Activated CD4-positive, alpha-beta memory T cell treated with anti-CD3 and anti-CD28 coated beads, Interleukin-2, amount 10 ng/mL, durations not matched to agents 7 days and 5 days (primary cell): ENCODE measurements around the gene SFXN5. TPM values are rescaled to one million over a fixed set of nuclear protein-coding genes. Genes with fewer than 3 reads are reported as not detected.

Experiments
- CTCF ChIA-PET: fragments of 350-600 bp; sonication (Branson Sonifier 250); formaldehyde crosslinking; loops from one replicate; lab custom pipeline; 2021; ENCODE audit warnings: antibody characterized with exemption, inconsistent platforms; lab: Charles Lee
- POLR2A ChIA-PET: fragments of 350-600 bp; sonication (Branson Sonifier 250); formaldehyde crosslinking; loops from one replicate; lab custom pipeline; 2021; ENCODE audit warnings: antibody characterized with exemption; lab: Charles Lee
- DNase-seq: peaks from one replicate; pipeline ENCODE4 v3.0.0-alpha.2; 2020
- H3K27ac Mint-ChIP-seq: one replicate; pipeline ENCODE4 v1.8.0; 2021; ENCODE audit warnings: mild to moderate bottlenecking, mixed read lengths
- H3K27me3 Mint-ChIP-seq: one replicate; pipeline ENCODE4 v1.8.0; 2021; ENCODE audit warnings: mixed read lengths
- H3K36me3 Mint-ChIP-seq: one replicate; pipeline ENCODE4 v1.8.0; 2021; ENCODE audit warnings: low read depth, mixed read lengths
- H3K4me1 Mint-ChIP-seq: one replicate; pipeline ENCODE4 v1.8.0; 2021; ENCODE audit warnings: mixed read lengths
- H3K4me3 Mint-ChIP-seq: one replicate; pipeline ENCODE4 v1.8.0; 2021; ENCODE audit warnings: mild to moderate bottlenecking, mixed read lengths
- H3K9me3 Mint-ChIP-seq: one replicate; pipeline ENCODE4 v1.8.0; 2021; ENCODE audit warnings: mixed read lengths
- total RNA-seq, 2 experiments: library from RNA; stranded (reverse); gene quantifications; one replicate each; pipeline ENCODE4 v1.2.3, GENCODE V29; 2021

The SFXN5 gene
- total RNA-seq, 2 experiments from 2014 or later, result 4.3 to 6.1 TPM

DNA sequence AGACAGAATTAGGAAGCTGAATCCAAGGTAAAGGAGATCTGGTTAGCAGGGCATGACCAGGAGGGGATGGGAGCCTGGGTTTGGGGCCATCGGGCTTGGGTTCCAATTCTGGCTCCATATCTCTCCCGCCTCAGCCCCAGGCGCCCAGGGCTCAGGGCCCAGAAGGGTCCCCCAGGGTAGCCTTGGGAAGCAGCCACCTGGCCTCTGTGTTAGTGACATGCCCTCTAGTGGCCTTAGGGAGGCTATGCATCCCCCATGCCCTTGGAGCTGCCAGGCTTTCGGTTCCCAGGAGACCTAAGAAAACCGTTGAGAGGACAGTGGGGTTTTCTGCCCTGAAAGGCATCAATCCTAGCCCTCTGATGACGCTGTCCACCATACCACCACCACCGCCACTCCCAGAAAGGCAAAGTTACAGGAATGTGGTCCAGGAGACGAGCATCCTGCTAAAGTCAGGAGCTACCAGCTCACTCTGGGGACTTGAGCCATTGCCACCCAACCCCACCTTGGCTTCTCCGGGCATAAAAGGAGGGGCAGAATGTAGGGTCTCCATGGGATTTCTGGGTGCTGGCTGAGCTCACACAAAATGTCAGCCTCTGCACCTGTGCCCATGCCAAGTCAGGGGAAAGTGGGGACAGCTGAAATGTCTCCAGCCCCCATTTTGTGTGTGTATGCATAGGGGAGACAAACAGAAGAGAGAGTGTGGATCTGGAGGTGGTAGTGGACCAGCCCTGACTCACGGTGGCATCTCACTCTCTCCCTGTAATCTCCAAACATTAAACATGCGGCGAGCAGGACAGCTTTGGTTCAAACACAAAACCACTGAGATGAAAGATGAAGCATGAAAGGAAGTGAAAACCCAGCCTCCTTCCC is 97.7 kb downstream of the SFXN5 start:
- DNase-seq, result peak; percentile 54
- POLR2A ChIA-PET, result interaction anchor here (1.1 kb wide), 1 partner anchor 80 kb away, joined by 8 read pairs; no protein-coding TSS in a partner anchor
- Mint-ChIP-seq H3K36me3 (no peaks in the 10 kb centered on the region), H3K4me1 (no peaks in the 10 kb centered on the region), H3K27me3 (peaks cover 22% of the 10 kb centered on the region), H3K4me3 (no peak overlapping the region), H3K27ac (no peak overlapping the region), H3K9me3 (no peaks in the 10 kb centered on the region)
- CTCF ChIA-PET, result interaction anchor here (0.7 to 6.0 kb wide), 23 partner anchors 10 to 203 kb away, joined by 3 to 171 read pairs (median 4); partner anchors contain the start of genes EMX1 and SPR

DNA sequence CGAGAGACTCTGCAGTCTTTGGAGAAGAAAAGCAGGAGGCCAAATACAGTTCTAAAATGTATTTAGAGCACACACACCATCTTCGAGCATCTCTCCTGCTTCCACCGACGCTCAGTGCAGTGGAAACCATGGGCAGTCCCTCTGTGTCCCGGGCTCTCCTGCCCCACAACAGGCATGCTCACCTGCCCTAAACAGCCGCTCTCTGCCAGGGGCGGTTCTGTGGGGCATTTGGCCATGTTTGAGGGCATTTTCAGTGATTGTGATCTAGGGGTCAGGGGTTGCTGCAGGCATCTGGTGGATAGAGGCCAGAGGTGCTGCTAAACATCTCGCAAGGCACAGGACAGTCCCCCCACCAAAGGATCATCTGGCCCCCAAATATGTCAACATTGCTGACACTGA is 98.4 kb downstream of the SFXN5 start:
- H3K27me3 Mint-ChIP-seq, result peaks cover 22% of the 10 kb centered on the region
- H3K9me3 Mint-ChIP-seq, result no peaks in the 10 kb centered on the region
- ChIA-PET POLR2A (interaction anchor here (1.1 kb wide), 1 partner anchor 80 kb away, joined by 8 read pairs; no protein-coding TSS in a partner anchor), CTCF (interaction anchor here (1.0 to 6.0 kb wide), 16 partner anchors 11 to 109 kb away, joined by 3 to 171 read pairs (median 4); partner anchors contain the start of genes EMX1 and SPR)
- no peak overlapping the region for H3K27ac Mint-ChIP-seq
- H3K36me3 Mint-ChIP-seq, result no peaks in the 10 kb centered on the region
- no peak for DNase-seq
- H3K4me1 Mint-ChIP-seq, result no peaks in the 10 kb centered on the region
- no peak overlapping the region for H3K4me3 Mint-ChIP-seq

DNA sequence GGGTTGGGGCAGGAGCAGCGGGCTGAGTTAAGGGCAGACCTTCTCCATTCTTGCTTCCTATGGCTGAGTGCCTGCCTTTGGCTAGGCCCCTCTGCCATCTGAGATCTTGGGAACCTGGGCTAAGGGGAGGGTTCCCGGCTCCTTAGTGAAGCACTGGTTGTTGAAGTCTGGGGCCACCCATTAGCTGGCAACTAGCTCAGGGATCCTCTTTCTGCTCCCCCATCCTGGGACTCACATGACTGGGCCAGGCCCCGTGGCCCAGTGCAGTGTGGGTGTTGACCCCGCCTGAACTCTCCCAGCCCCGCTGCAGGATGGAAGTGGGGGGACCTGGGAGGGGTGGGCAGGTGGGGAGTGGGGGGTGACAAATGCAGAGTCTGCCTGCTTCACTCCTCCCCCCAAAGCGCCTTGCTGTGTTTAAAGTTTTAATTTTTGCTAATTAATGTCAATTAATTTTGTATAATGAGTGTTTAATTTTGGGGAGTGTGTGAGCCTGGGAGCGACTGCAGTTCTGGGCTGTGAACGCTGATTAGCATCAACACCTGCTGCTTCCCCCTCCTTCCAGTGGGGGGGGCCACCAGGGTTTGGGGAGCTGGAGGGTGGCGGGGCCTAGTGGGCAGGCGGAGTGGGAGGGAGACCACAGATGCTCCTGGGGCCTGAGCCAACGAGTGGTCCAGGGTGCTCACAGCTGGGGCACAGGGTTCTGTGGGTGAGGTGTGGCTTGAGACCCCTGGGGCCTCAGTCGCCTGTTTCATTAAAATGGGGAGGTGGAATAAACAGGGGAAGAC is 99.0 kb downstream of the SFXN5 start:
- H3K27me3 Mint-ChIP-seq, result peaks cover 22% of the 10 kb centered on the region
- no peak for DNase-seq
- CTCF ChIA-PET, result interaction anchor here (1.2 to 6.0 kb wide), 7 partner anchors 18 to 108 kb away, joined by 3 to 171 read pairs (median 5); no protein-coding TSS in a partner anchor
- no peak overlapping the region for H3K27ac Mint-ChIP-seq
- no peak overlapping the region for H3K4me3 Mint-ChIP-seq
- no peaks in the 10 kb centered on the region for H3K4me1 Mint-ChIP-seq
- H3K36me3 Mint-ChIP-seq, result no peaks in the 10 kb centered on the region
- H3K9me3 Mint-ChIP-seq, result no peaks in the 10 kb centered on the region
- POLR2A ChIA-PET, result no interaction called here

DNA sequence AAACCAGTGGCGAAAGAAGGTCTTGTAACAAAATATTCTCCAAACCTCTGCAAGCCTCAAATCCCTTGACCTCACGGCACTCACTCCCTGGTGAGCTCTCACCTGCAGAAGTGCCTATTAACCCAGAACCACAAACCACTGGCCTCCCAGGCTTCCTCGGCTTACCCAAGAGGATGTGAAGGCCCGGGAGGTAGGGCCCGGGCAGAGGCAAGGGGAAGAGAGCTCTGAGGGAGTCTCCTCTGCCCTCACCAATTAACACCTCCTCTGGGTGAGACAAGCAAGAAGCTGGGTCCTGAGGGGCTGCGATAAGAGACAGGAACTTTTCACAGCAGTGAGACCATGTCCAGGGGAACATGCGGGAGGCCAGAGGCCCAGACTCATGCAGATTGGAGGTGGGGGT is 100.5 kb downstream of the SFXN5 start:
- POLR2A ChIA-PET, result no interaction called here
- DNase-seq, result no peak

DNA sequence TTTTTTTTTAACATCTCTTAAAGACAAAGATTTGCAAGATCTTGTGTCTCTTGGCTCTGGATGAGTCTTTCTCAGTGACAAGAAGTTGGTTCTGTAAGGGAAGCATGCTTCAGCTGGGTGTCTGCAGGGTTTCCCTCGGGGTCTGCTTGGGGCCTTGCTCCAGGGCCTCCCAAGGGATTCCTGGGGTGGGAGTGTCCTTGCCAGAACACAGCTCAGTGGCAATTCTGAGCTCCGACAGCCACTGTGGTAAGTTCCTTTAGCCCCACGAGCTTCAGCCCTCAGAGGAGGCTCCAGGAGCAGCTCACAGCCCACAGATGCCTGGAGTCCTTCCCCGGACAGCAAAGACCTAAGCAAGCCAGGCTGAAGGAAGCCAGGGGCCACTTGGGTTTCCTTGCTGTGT is 101.8 kb downstream of the SFXN5 start:
- no peak for DNase-seq
- H3K27me3 Mint-ChIP-seq, result peaks cover 7% of the 10 kb centered on the region

More for the DNA sequence above, 100.5 kb downstream of the SFXN5 start:
- peaks cover 19% of the 10 kb centered on the region for H3K27me3 Mint-ChIP-seq
- CTCF ChIA-PET, result interaction anchor here (2.9 to 4.9 kb wide), 2 partner anchors 17 to 78 kb away, joined by 9 to 26 read pairs; no protein-coding TSS in a partner anchor
- no peaks in the 10 kb centered on the region for H3K4me1 Mint-ChIP-seq
- H3K36me3 Mint-ChIP-seq, result no peaks in the 10 kb centered on the region
- no peaks in the 10 kb centered on the region for H3K9me3 Mint-ChIP-seq
- H3K27ac Mint-ChIP-seq, result no peak overlapping the region
- no peak overlapping the region for H3K4me3 Mint-ChIP-seq

DNA sequence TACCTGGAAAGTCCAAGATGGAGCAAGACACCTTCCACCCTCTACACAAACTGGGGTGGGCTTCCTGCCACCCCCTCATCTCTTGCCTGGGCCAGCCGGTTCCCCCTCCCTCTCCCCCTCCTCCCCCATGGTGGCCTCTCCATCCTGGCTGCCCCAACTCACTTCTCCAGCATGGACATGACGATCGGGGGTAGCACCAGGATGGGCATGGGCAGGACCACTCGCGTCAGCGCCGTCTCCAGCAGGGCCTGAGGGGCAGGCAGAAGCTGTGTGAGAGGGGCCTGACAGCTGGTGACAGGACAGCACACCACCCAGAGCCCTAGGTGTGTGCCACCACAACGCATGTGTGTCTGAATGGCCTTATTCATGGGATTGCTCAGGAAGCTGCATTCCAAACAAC is 103.2 kb downstream of the SFXN5 start:
- H3K4me3 Mint-ChIP-seq, result no peak overlapping the region
- no peaks in the 10 kb centered on the region for H3K4me1 Mint-ChIP-seq
- ChIA-PET CTCF (interaction anchor here (4.9 kb wide), 1 partner anchor 75 kb away, joined by 26 read pairs; no protein-coding TSS in a partner anchor), POLR2A (no interaction called here)
- H3K9me3 Mint-ChIP-seq, result no peaks in the 10 kb centered on the region
- H3K36me3 Mint-ChIP-seq, result no peaks in the 10 kb centered on the region
- no peak overlapping the region for H3K27ac Mint-ChIP-seq
- DNase-seq, result no peak
- H3K27me3 Mint-ChIP-seq, result no peaks in the 10 kb centered on the region

More for the DNA sequence above, 101.8 kb downstream of the SFXN5 start:
- ChIA-PET POLR2A (no interaction called here), CTCF (interaction anchor here (1.7 to 4.9 kb wide), 3 partner anchors 16 to 77 kb away, joined by 4 to 26 read pairs (median 9); no protein-coding TSS in a partner anchor)
- Mint-ChIP-seq H3K36me3 (no peaks in the 10 kb centered on the region), H3K27ac (no peak overlapping the region), H3K4me1 (no peaks in the 10 kb centered on the region), H3K4me3 (no peak overlapping the region), H3K9me3 (no peaks in the 10 kb centered on the region)

DNA sequence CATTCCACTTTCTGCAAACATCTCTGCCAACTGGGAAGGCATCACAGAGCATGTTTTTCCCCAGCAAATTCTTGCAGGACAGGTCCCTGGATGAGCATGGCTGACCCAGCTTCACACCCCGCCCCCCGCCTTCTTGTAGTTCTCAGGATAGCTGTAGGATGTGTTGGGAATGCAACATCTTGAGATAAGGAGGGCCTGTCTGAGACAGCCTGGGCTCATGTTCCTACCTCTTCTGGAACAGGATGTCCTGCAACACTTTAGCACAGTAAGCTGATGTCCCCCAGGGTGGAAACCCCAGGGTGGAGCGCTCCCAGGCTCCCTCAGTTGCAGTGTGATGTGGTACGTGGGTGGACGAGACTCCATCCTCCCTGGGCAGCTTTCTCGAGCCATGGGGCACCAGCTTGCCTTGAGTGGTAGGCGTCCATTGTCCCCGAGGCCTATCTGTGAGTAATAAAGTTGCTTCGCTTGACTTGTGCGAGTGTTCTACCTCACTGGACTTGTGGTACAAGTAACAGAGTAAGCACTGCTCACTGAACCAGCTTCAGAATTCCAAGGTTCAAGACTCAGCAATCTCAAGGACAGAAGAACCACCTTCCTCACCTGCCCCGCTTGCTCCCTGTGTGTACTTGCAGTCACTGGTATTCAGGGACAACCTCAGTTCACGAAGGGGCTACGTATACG is 105.6 kb downstream of the SFXN5 start:
- no peak overlapping the region for H3K4me3 Mint-ChIP-seq
- no peak overlapping the region for H3K27ac Mint-ChIP-seq
- DNase-seq, result no peak
- H3K36me3 Mint-ChIP-seq, result no peaks in the 10 kb centered on the region
- H3K27me3 Mint-ChIP-seq, result no peaks in the 10 kb centered on the region
- H3K9me3 Mint-ChIP-seq, result no peaks in the 10 kb centered on the region
- no peaks in the 10 kb centered on the region for H3K4me1 Mint-ChIP-seq
- POLR2A ChIA-PET, result interaction anchor here (1.0 kb wide), 1 partner anchor 12 kb away, joined by 5 read pairs; no protein-coding TSS in a partner anchor
- CTCF ChIA-PET, result no interaction called here

DNA sequence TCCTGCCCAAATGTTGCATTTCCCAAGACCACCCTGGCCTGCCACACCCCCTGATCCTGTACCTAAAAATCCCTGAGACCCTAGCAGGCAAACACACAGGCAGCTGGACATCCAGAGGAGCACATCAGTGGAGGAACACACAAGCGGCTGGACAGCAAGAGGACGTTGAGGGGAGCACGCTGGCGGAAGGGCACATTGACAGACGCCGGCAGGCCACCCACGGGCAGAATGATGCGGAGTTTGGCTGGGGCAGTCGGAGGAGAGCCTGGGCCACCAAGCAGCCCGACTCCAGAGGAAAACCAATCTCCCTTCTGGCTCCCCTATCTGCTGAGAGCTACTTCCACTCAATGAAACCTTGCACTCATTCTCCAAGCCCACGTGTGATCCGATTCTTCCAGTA is 106.5 kb downstream of the SFXN5 start:
- Mint-ChIP-seq H3K27ac (no peak overlapping the region), H3K9me3 (no peaks in the 10 kb centered on the region), H3K4me1 (no peaks in the 10 kb centered on the region), H3K4me3 (no peak overlapping the region), H3K36me3 (no peaks in the 10 kb centered on the region), H3K27me3 (no peaks in the 10 kb centered on the region)
- POLR2A ChIA-PET, result interaction anchor here (1.0 kb wide), 1 partner anchor 11 kb away, joined by 5 read pairs; no protein-coding TSS in a partner anchor
- CTCF ChIA-PET, result no interaction called here
- no peak for DNase-seq

DNA sequence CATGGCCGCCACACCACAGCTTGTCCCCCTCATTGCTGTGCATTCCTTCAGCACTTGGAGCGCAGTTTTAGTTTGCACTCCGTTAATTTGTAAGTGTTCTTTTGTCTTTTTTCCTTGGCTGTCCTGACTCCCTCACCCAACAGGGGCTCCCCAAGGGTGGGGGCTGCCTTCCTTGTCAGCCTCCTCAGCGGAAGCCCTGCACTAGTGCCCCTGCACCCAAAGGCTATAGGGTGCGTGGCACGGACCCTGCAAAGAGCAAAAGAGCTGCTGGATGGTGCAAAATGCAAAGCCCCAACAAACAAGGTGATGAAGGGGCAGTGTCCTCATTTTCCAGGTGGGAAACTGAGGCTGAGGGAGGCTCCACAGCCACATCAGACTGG is 107.4 kb downstream of the SFXN5 start:
- Mint-ChIP-seq H3K27me3 (no peaks in the 10 kb centered on the region), H3K4me1 (no peaks in the 10 kb centered on the region), H3K4me3 (no peak overlapping the region), H3K36me3 (no peaks in the 10 kb centered on the region), H3K9me3 (no peaks in the 10 kb centered on the region), H3K27ac (no peak overlapping the region)
- ChIA-PET POLR2A (no interaction called here), CTCF (interaction anchor here (1.2 to 1.3 kb wide), 2 partner anchors 10 to 213 kb away, joined by 3 read pairs; no protein-coding TSS in a partner anchor)
- no peak for DNase-seq

DNA sequence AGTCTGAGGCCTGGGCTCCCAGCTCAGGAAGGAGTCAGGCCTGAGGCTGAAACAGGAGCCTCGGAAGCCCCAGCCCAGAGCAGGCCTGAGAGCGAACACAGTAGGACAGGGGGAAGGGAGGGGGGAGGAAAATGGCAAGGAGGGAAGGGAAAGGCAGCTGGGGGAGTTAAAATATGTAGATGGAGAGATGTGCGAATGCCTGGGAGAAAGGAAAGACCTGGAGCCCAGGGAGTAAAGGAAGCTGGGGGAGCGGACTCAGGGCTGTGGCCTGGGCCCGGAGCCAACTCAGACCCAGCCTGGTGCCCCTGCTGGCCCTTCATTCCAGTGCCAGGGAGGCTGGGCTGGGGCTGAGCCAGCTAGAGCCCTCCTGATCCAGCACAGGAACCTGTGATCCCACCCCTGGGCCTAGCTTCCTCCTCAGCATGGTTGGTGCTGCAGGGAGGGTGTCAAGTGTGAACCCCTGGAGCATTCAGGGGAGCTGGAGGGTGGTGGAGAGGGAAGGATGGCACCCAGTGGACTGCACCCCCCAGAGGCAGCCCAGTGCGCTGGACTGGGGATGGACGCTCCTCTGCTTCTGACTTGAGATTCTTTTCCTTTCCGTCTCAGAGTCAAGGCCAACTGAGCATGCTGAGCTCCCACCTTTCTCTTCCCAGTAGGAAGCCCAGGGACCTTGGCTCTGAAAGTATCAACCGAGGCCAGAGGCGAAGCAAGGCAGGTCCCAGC is 107.9 kb downstream of the SFXN5 start:
- H3K27ac Mint-ChIP-seq, result no peak overlapping the region
- DNase-seq, result no peak
- H3K36me3 Mint-ChIP-seq, result no peaks in the 10 kb centered on the region
- CTCF ChIA-PET, result interaction anchor here (1.0 to 1.3 kb wide), 3 partner anchors 10 to 214 kb away, joined by 3 to 4 read pairs (median 3); no protein-coding TSS in a partner anchor
- POLR2A ChIA-PET, result interaction anchor here (1.2 kb wide), 1 partner anchor 9 kb away, joined by 3 read pairs; no protein-coding TSS in a partner anchor
- no peaks in the 10 kb centered on the region for H3K9me3 Mint-ChIP-seq
- no peaks in the 10 kb centered on the region for H3K27me3 Mint-ChIP-seq
- no peaks in the 10 kb centered on the region for H3K4me1 Mint-ChIP-seq
- no peak overlapping the region for H3K4me3 Mint-ChIP-seq

DNA sequence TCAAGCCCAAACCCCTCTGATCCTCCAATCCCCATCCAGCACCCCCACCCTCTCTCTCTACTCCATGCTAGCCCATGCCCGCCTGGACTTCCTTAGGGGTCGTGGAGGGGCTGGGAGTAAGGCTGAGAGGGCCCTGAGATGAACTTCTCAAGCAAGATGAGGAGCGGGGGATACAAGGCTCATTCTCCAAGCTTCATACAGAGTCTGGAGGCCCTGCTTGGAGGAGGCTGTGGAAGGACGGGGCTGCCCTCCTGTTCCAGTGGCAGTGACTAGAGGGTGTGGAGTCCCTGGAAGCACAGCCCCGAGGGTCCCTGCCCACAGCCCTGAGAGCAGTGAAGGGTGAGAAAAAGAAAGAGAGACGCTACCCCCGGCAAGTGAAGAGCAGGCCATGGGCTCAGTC is 108.6 kb downstream of the SFXN5 start:
- Mint-ChIP-seq H3K36me3 (no peaks in the 10 kb centered on the region), H3K9me3 (no peaks in the 10 kb centered on the region), H3K4me3 (no peak overlapping the region), H3K4me1 (peaks cover 2% of the 10 kb centered on the region), H3K27ac (no peak overlapping the region), H3K27me3 (no peaks in the 10 kb centered on the region)
- DNase-seq, result no peak
- POLR2A ChIA-PET, result interaction anchor here (1.2 kb wide), 1 partner anchor 8 kb away, joined by 3 read pairs; no protein-coding TSS in a partner anchor
- CTCF ChIA-PET, result interaction anchor here (1.0 to 1.3 kb wide), 2 partner anchors 11 to 69 kb away, joined by 3 to 4 read pairs; no protein-coding TSS in a partner anchor
